Neuronal stem cell (in vitro differentiated cells): ENCODE data around the gene ST6GALNAC3.

Experiments used
- DNase-seq: peaks from one replicate; pipeline ENCODE4 v3.0.0-alpha.2; 2013; ENCODE audit warnings: low spot score
- H2AFZ ChIP-seq: one replicate; pipeline ENCODE4 v1.6.1; 2013; ENCODE audit warnings: mild to moderate bottlenecking, low read length, inconsistent platforms
- H2AK5ac ChIP-seq: 2 replicates; pipeline ENCODE4 v1.6.1; 2013; ENCODE audit warnings: low read depth, mild to moderate bottlenecking, inconsistent platforms, low read length, moderate library complexity, mixed read lengths
- H2BK120ac ChIP-seq: 2 replicates; pipeline ENCODE4 v1.6.1; 2013; ENCODE audit warnings: low read depth, mild to moderate bottlenecking, inconsistent platforms, low read length, moderate library complexity, mixed read lengths
- H2BK12ac ChIP-seq: one replicate; pipeline ENCODE4 v1.6.1; 2013; ENCODE audit warnings: low read length, inconsistent platforms
- H2BK15ac ChIP-seq: 2 replicates; pipeline ENCODE4 v1.6.1; 2013; ENCODE audit warnings: mild to moderate bottlenecking, low read length, inconsistent platforms, mixed read lengths
- H2BK5ac ChIP-seq: one replicate; pipeline ENCODE4 v1.6.1; 2013; ENCODE audit warnings: inconsistent platforms, mild to moderate bottlenecking, low read length, moderate library complexity
- H3K14ac ChIP-seq: one replicate; pipeline ENCODE4 v1.6.1; 2013; ENCODE audit warnings: low read length, inconsistent platforms
- H3K18ac ChIP-seq: 2 replicates; pipeline ENCODE4 v1.6.1; 2013; ENCODE audit warnings: low read length, inconsistent platforms
- H3K23ac ChIP-seq: 2 replicates; pipeline ENCODE4 v1.6.1; 2013; ENCODE audit warnings: low read depth, mild to moderate bottlenecking, mixed read lengths, low read length, inconsistent platforms; ENCODE audit not compliant: poor library complexity
- H3K27ac ChIP-seq: replicated peaks from 3 replicates; pipeline ENCODE4 v1.5.1; 2013; ENCODE audit warnings: low read length, inconsistent platforms
- H3K27me3 ChIP-seq, 3 experiments: 2 replicates each; pipeline ENCODE4 v1.6.1; 2013; ENCODE audit warnings: low read length in 3 of 3, mild to moderate bottlenecking in 2 of 3, inconsistent platforms in 1 of 3, low read depth in 1 of 3, mixed read lengths in 1 of 3, moderate library complexity in 1 of 3; ENCODE audit not compliant: control insufficient read depth in 3 of 3, insufficient read depth in 3 of 3
- H3K36me3 ChIP-seq, 2 donors: replicated peaks in 1 of 2; 2 replicates each; pipeline ENCODE4 v1.6.1; 2013; ENCODE audit warnings: low read length in 2 of 2; ENCODE audit not compliant: control insufficient read depth in 2 of 2, insufficient read depth in 2 of 2
- H3K4ac ChIP-seq: 2 replicates; pipeline ENCODE4 v1.6.1; 2013; ENCODE audit warnings: inconsistent platforms, mild to moderate bottlenecking, low read length, moderate library complexity
- H3K4me1 ChIP-seq, 2 donors: 1 replicate in 1 of 2; 2 replicates in 1 of 2; pipeline ENCODE4 v1.6.1; 2013; ENCODE audit warnings: low read length in 2 of 2, low read depth in 1 of 2; ENCODE audit not compliant: control insufficient read depth in 2 of 2, insufficient read depth in 1 of 2
- H3K4me2 ChIP-seq: one replicate; pipeline ENCODE4 v1.6.1; 2013; ENCODE audit warnings: mild to moderate bottlenecking, low read length, inconsistent platforms; ENCODE audit not compliant: insufficient read depth, poor library complexity, severe bottlenecking
- H3K4me3 ChIP-seq, 2 donors: 2 replicates each; pipeline ENCODE4 v1.5.1; 2013; ENCODE audit warnings: low read length in 2 of 2, mild to moderate bottlenecking in 2 of 2, inconsistent platforms in 1 of 2, moderate library complexity in 1 of 2
- H3K79me1 ChIP-seq: one replicate; pipeline ENCODE4 v1.6.1; 2013; ENCODE audit warnings: low read depth, mild to moderate bottlenecking, inconsistent platforms, low read length, moderate library complexity
- H3K9ac ChIP-seq: one replicate; pipeline ENCODE4 v1.6.1; 2013; ENCODE audit warnings: mild to moderate bottlenecking, low read depth, low read length, inconsistent platforms; ENCODE audit not compliant: poor library complexity
- H3K9me3 ChIP-seq, 2 donors: replicated peaks in 1 of 2; 2 replicates each; pipeline versions ENCODE3 to v1.6.1; 2013; ENCODE audit warnings: low read length in 2 of 2, mild to moderate bottlenecking in 2 of 2, inconsistent platforms in 1 of 2, low read depth in 1 of 2, mixed read lengths in 1 of 2, moderate library complexity in 1 of 2; ENCODE audit not compliant: control insufficient read depth in 2 of 2, insufficient read depth in 1 of 2
- H4K8ac ChIP-seq: one replicate; pipeline ENCODE4 v1.6.1; 2013; ENCODE audit warnings: low read depth, mild to moderate bottlenecking, inconsistent platforms, low read length, moderate library complexity
- H4K91ac ChIP-seq: one replicate; pipeline ENCODE4 v1.6.1; 2013; ENCODE audit warnings: low read length, low read depth, mild to moderate bottlenecking, inconsistent platforms; ENCODE audit not compliant: poor library complexity
- WGBS, 2 donors: extraction: QIAGEN DNeasy Blood & Tissue Kit; methylation state at CpG; one replicate each; pipeline ENCODE4 v1.1.7; 2013; ENCODE audit warnings: missing lambda C conversion rate in 2 of 2, mixed read lengths in 1 of 2; ENCODE audit not compliant: insufficient read length in 2 of 2, insufficient replicate concordance in 1 of 2; ENCODE audit errors: extremely low coverage in 2 of 2; 5-methylcytosine and 5-hydroxymethylcytosine counted together

Gene ST6GALNAC3

DNA sequence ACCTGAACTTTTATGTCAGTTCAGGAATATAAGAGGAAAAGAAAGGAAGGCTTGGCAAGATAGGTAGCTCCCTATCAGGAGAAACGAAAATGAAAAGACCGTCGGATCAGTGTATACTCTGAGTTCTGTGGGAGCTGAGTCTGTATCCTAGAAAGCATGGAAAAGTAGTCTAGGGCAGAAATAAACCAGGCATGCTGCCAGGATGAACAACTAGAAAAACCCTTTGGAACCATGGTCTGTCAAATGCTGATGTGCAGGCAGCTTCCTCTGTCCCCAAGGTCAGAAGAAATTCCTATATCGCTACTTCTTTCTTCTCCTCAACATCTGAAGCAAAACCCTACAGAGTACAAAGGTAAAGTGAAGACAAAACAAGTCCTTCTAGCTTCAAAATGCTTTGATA is 268.8 kb downstream of the ST6GALNAC3 start:
- H2BK15ac ChIP-seq, result no peak overlapping the region
- no peaks in the 10 kb centered on the region for H3K4me1 ChIP-seq
- no peak overlapping the region for H2BK5ac ChIP-seq
- H3K9ac ChIP-seq, result no peak overlapping the region
- H4K91ac ChIP-seq, result no peak overlapping the region
- no peak overlapping the region for H3K23ac ChIP-seq
- H3K79me1 ChIP-seq, result no peaks in the 10 kb centered on the region
- no peak overlapping the region for H2BK120ac ChIP-seq
- H3K27me3 ChIP-seq, result no peaks in the 10 kb centered on the region
- no peak overlapping the region for H4K8ac ChIP-seq
- no peaks in the 10 kb centered on the region for H3K36me3 ChIP-seq
- H3K14ac ChIP-seq, result no peak overlapping the region
- no peak overlapping the region for H2AFZ ChIP-seq
- no peak overlapping the region for H2BK12ac ChIP-seq
- no peak for DNase-seq
- no peak overlapping the region for H3K27ac ChIP-seq
- no peaks in the 10 kb centered on the region for H3K9me3 ChIP-seq
- H3K4ac ChIP-seq, result no peak overlapping the region
- H3K4me2 ChIP-seq, result no peak overlapping the region
- WGBS, 2 donors, result no CpG with 5 or more reads among the region's 4 CpGs
- H3K18ac ChIP-seq, result no peak overlapping the region
- H3K4me3 ChIP-seq, result no peak overlapping the region
- H2AK5ac ChIP-seq, result no peak overlapping the region

DNA sequence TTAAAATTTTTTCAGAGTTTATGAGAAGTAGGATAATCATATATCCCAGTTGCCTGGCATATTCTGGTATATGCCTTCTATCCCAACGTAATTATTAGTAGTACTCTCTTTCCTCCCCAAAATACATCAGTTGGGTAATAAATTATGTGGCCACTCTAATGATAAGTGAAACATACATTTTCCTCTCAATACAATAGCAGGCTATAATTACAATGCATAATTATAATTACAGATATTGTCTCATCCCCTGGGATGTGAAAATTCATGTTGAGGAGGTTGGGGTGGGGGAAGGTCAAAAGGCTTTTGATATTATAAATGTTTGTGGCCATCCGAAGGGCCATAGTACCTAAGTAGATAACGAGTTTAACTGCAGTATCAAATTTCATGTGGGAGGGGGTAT is 277.1 kb downstream of the ST6GALNAC3 start:
- Histone ChIP-seq H3K23ac (no peak overlapping the region), H3K4me2 (no peak overlapping the region), H3K27me3 (no peaks in the 10 kb centered on the region), H2BK12ac (no peak overlapping the region), H3K79me1 (no peaks in the 10 kb centered on the region), H3K4me1 (no peaks in the 10 kb centered on the region), H3K36me3 (no peaks in the 10 kb centered on the region), H3K4me3 (no peak overlapping the region), H3K4ac (no peak overlapping the region), H4K91ac (no peak overlapping the region), H3K27ac (no peak overlapping the region), H2BK120ac (no peak overlapping the region), H2BK15ac (no peak overlapping the region), H2BK5ac (no peak overlapping the region), H3K9ac (no peak overlapping the region), H3K14ac (no peak overlapping the region), H2AFZ (no peak overlapping the region), H3K18ac (no peak overlapping the region), H4K8ac (no peak overlapping the region), H2AK5ac (no peak overlapping the region), H3K9me3 (no peaks in the 10 kb centered on the region)
- WGBS, 2 donors, result no CpG with 5 or more reads among the region's 3 CpGs
- no peak for DNase-seq

DNA sequence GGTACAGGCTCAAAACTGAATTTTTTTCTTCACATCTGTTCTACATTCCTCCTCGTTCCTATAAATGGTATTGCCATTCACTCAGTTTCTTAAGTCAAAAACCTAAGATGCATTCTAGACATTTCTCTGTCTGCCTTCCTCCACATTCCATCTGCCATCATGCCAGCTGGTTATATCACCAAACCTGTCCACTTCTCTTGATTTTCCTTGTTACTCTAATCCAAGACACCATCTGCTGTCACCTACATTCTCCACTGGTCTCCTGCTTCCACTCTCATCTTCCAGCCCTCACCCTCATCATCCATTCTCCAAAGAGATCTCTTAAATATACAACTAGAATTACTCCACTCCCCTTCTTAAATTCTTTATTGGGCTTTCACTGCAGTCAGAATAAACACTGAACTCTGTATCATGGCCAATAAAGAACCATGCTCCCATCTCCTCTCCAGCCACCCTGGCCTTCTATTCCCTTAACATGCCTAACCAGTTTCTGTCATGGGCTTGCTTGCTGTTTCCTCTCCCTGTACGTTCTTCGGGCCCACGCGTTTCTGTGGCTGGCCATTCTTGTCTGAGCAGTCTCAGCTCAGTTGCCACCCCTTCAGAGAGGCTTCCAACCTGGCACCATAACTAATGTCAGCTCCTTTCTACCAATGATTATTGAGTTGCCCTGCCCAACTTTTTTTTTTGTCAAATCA is 278.3 kb downstream of the ST6GALNAC3 start:
- no peaks in the 10 kb centered on the region for H3K9me3 ChIP-seq
- H2BK12ac ChIP-seq, result no peak overlapping the region
- no CpG with 5 or more reads among the region's 5 CpGs for WGBS, 2 donors
- no peak for DNase-seq
- no peak overlapping the region for H2BK120ac ChIP-seq
- H3K4me2 ChIP-seq, result no peak overlapping the region
- H4K91ac ChIP-seq, result no peak overlapping the region
- no peak overlapping the region for H2BK15ac ChIP-seq
- H3K4me1 ChIP-seq, result no peaks in the 10 kb centered on the region
- H3K27me3 ChIP-seq, result no peaks in the 10 kb centered on the region
- H3K23ac ChIP-seq, result no peak overlapping the region
- H3K4ac ChIP-seq, result no peak overlapping the region
- H2AK5ac ChIP-seq, result no peak overlapping the region
- no peak overlapping the region for H4K8ac ChIP-seq
- H3K4me3 ChIP-seq, result no peak overlapping the region
- no peak overlapping the region for H3K14ac ChIP-seq
- H3K9ac ChIP-seq, result no peak overlapping the region
- H2AFZ ChIP-seq, result no peak overlapping the region
- H3K18ac ChIP-seq, result no peak overlapping the region
- H3K27ac ChIP-seq, result no peak overlapping the region
- H3K36me3 ChIP-seq, result no peaks in the 10 kb centered on the region
- H2BK5ac ChIP-seq, result no peak overlapping the region
- no peaks in the 10 kb centered on the region for H3K79me1 ChIP-seq

DNA sequence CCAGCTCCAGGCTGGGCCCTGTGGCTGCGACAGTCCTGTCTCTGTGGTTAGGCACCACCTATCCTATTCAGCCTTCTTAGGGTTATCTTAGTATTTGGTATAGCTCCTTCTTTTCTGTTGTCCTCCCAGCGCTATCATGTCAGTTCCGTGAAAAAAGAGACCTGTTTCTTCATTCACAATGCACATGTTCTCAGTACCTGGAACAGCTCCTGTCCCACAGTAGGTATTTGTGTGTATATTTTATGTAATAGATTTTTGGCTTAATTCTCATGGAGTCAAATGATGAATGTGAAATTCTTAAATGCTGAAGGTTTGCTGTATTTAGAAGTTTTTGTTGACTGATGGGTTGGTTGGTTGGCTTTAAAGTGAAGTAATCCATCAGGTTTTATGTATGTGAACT is 279.7 kb downstream of the ST6GALNAC3 start:
- Histone ChIP-seq H2BK15ac (no peak overlapping the region), H2BK12ac (no peak overlapping the region), H3K23ac (no peak overlapping the region), H3K27me3 (no peaks in the 10 kb centered on the region), H3K18ac (no peak overlapping the region), H2BK5ac (no peak overlapping the region), H3K9ac (no peak overlapping the region), H3K14ac (no peak overlapping the region), H3K4me2 (no peak overlapping the region), H4K8ac (no peak overlapping the region), H3K27ac (no peak overlapping the region), H3K79me1 (no peaks in the 10 kb centered on the region), H4K91ac (no peak overlapping the region), H3K4me1 (no peaks in the 10 kb centered on the region), H3K4me3 (no peak overlapping the region), H3K36me3 (no peaks in the 10 kb centered on the region), H2BK120ac (no peak overlapping the region), H2AK5ac (no peak overlapping the region), H3K9me3 (no peaks in the 10 kb centered on the region), H3K4ac (no peak overlapping the region), H2AFZ (no peak overlapping the region)
- no peak for DNase-seq
- no CpG with 5 or more reads among the region's 3 CpGs for WGBS, 2 donors
